Measurements from ENCODE around the gene CD81.

The CD81 gene

GRCh38 chr11:2393111-2393868 lies 16.2 kb downstream of the CD81 start:
- DNase-seq (ENCODE audit: low read depth): no peak
- no peak overlapping the region for H3K4me3 ChIP-seq (ENCODE audit: low read length)
- no peak for TF ChIP-seq CTCF (conservative IDR thresholded peaks at IDR 0.05; ENCODE audit: low read length)

GRCh38 chr11:2393941-2394817 lies 17.1 kb downstream of the CD81 start:
- H3K4me3 ChIP-seq (ENCODE audit: low read length): no peak overlapping the region
- no peak for TF ChIP-seq CTCF (conservative IDR thresholded peaks at IDR 0.05; ENCODE audit: low read length)

DNA sequence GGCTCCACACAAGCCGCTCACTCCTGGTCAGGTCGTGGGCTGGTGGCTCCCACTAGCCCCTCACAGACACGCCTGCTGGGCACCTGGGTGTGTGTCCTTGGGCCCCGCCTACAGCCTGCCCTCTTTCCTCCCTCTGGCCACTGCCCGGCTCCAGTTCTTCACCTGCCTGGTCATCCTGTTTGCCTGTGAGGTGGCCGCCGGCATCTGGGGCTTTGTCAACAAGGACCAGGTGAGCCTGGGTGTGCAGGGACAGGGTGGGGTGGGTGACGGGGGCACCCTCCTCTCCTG lies 17.7 kb downstream of the CD81 start:
- no peak for DNase-seq (ENCODE audit: low read depth)
- no peak for TF ChIP-seq CTCF (conservative IDR thresholded peaks at IDR 0.05; ENCODE audit: low read length)
- no peak overlapping the region for H3K4me3 ChIP-seq (ENCODE audit: low read length)

More at GRCh38 chr11:2393941-2394817, 17.1 kb downstream of the CD81 start:
- DNase-seq (ENCODE audit: low read depth): no peak

DNA sequence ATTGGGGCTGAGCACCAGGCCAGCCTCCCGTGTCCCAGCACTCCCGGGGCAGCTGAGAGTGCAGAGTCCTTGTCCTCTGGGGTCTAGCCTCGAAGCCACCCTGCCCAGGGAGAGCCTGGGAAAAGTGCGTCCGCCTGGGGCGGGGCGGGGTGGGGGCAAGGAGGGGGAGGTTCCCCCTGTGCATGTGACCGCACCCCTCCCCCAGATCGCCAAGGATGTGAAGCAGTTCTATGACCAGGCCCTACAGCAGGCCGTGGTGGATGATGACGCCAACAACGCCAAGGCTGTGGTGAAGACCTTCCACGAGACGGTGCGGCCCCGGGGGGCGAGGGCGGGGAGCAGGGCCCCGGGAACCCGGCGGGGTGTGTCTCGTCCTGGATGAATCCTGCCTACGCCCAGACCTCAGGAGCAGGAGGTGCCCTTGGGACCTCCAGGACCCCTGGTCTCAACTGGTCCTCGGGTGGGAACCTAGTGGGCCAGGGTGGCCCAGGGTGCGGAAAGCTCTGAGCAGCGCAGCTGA lies 18.2 kb downstream of the CD81 start:
- DNase-seq (ENCODE audit: low read depth): no peak
- no peak for TF ChIP-seq CTCF (conservative IDR thresholded peaks at IDR 0.05; ENCODE audit: low read length)
- H3K4me3 ChIP-seq (ENCODE audit: low read length): no peak overlapping the region

- no peak for DNase-seq (ENCODE audit: low read depth)
- TF ChIP-seq CTCF (conservative IDR thresholded peaks at IDR 0.05; ENCODE audit: low read length): no peak
- H3K4me3 ChIP-seq (ENCODE audit: low read length): no peak overlapping the region
Measured at GRCh38 chr11:2395856-2396255, 18.7 kb downstream of the CD81 start.

- TF ChIP-seq CTCF (conservative IDR thresholded peaks at IDR 0.05; ENCODE audit: low read length): no peak
- no peak overlapping the region for H3K4me3 ChIP-seq (ENCODE audit: low read length)
- DNase-seq (ENCODE audit: low read depth): no peak
Measured at GRCh38 chr11:2396471-2396870, 19.4 kb downstream of the CD81 start.
